ENCODE results near the gene PAX8. TPM values are rescaled to one million over a fixed set of nuclear protein-coding genes. Genes with fewer than 3 reads are reported as not detected.

Gene PAX8
- total and polyA plus RNA-seq, 5 donors from 2014 or later = 0.24 to 1.8 (median 0.48) TPM; not detected in 1

GRCh38 chr2:113227290-113227689, 51.4 kb downstream of the PAX8 start:
- H3K4me1 ChIP-seq (ENCODE audit: control insufficient read depth, insufficient read depth, low read length, poor library complexity, severe bottlenecking) = no peaks in the 10 kb centered on the region
- no peaks in the 10 kb centered on the region for H3K27me3 ChIP-seq (ENCODE audit: control insufficient read depth, insufficient read depth, low read length)
- Mint-ChIP-seq H3K4me1 (peaks cover 0 to 8% (median 5%) of the 10 kb centered on the region in 4 donors), H3K4me3 (no peak overlapping the region), H3K27ac (no peak overlapping the region), H3K27me3 (peaks cover 5% of the 10 kb centered on the region), H3K36me3 (no peaks in the 10 kb centered on the region), H3K9me3 (no peaks in the 10 kb centered on the region)
- H3K4me3 ChIP-seq (ENCODE audit: low read depth, low read length) = no peak overlapping the region
- H3K36me3 ChIP-seq (ENCODE audit: control insufficient read depth, insufficient read depth, low read length) = no peaks in the 10 kb centered on the region
- no peaks in the 10 kb centered on the region for H3K9me3 ChIP-seq (ENCODE audit: control insufficient read depth in 2 of 2, low read length in 2 of 2)
- no peak for DNase-seq
- ATAC-seq (ENCODE audit: low read depth in 2 of 2) = no peak
- no peak overlapping the region for H3K27ac ChIP-seq (ENCODE audit: insufficient read depth, low read length, poor library complexity, severe bottlenecking)

- ATAC-seq (ENCODE audit: low read depth in 2 of 2) (no peak), DNase-seq (no peak)
- no peak overlapping the region for H3K27ac ChIP-seq (ENCODE audit: insufficient read depth, low read length, poor library complexity, severe bottlenecking)
- no peaks in the 10 kb centered on the region for H3K9me3 ChIP-seq (ENCODE audit: control insufficient read depth in 2 of 2, low read length in 2 of 2)
- H3K27ac Mint-ChIP-seq = no peak overlapping the region
- peaks cover 0 to 8% (median 5%) of the 10 kb centered on the region in 4 donors for H3K4me1 Mint-ChIP-seq
- no peaks in the 10 kb centered on the region for H3K4me1 ChIP-seq (ENCODE audit: control insufficient read depth, insufficient read depth, low read length, poor library complexity, severe bottlenecking)
- H3K4me3 ChIP-seq (ENCODE audit: low read depth, low read length) = no peak overlapping the region
- no peaks in the 10 kb centered on the region for H3K36me3 Mint-ChIP-seq
- no peak overlapping the region for H3K4me3 Mint-ChIP-seq
- H3K9me3 Mint-ChIP-seq = no peaks in the 10 kb centered on the region
- H3K27me3 ChIP-seq (ENCODE audit: control insufficient read depth, insufficient read depth, low read length) = no peaks in the 10 kb centered on the region
- H3K27me3 Mint-ChIP-seq = peaks cover 5% of the 10 kb centered on the region
- no peaks in the 10 kb centered on the region for H3K36me3 ChIP-seq (ENCODE audit: control insufficient read depth, insufficient read depth, low read length)
Observed at GRCh38 chr2:113226462-113226861, 52.3 kb downstream of the PAX8 start.

- DNase-seq = no peak
- Mint-ChIP-seq H3K27ac (peak overlapping the region in 1 of 3 donors; percentile 38), H3K9me3 (no peaks in the 10 kb centered on the region), H3K27me3 (peaks cover 5% of the 10 kb centered on the region), H3K36me3 (no peaks in the 10 kb centered on the region), H3K4me1 (peaks cover 0 to 6% (median 1%) of the 10 kb centered on the region in 4 donors), H3K4me3 (no peak overlapping the region)
- Histone ChIP-seq H3K27me3 (ENCODE audit: control insufficient read depth, insufficient read depth, low read length) (no peaks in the 10 kb centered on the region), H3K4me1 (ENCODE audit: control insufficient read depth, insufficient read depth, low read length, poor library complexity, severe bottlenecking) (no peaks in the 10 kb centered on the region), H3K9me3 (ENCODE audit: control insufficient read depth in 2 of 2, low read length in 2 of 2) (no peaks in the 10 kb centered on the region), H3K27ac (ENCODE audit: insufficient read depth, low read length, poor library complexity, severe bottlenecking) (no peak overlapping the region), H3K36me3 (ENCODE audit: control insufficient read depth, insufficient read depth, low read length) (no peaks in the 10 kb centered on the region), H3K4me3 (ENCODE audit: low read depth, low read length) (no peak overlapping the region)
- no peak for ATAC-seq (ENCODE audit: low read depth in 2 of 2)
Observed at GRCh38 chr2:113225263-113226259, 53.2 kb downstream of the PAX8 start.

GRCh38 chr2:113224647-113225236, 54.0 kb downstream of the PAX8 start:
- no peaks in the 10 kb centered on the region for H3K9me3 Mint-ChIP-seq
- H3K9me3 ChIP-seq (ENCODE audit: control insufficient read depth in 2 of 2, low read length in 2 of 2) = no peaks in the 10 kb centered on the region
- H3K36me3 ChIP-seq (ENCODE audit: control insufficient read depth, insufficient read depth, low read length) = no peaks in the 10 kb centered on the region
- DNase-seq (no peak), ATAC-seq (ENCODE audit: low read depth in 2 of 2) (no peak)
- H3K4me3 Mint-ChIP-seq = no peak overlapping the region
- peaks cover 0 to 2% (median 0%) of the 10 kb centered on the region in 4 donors for H3K4me1 Mint-ChIP-seq
- H3K36me3 Mint-ChIP-seq = no peaks in the 10 kb centered on the region
- no peaks in the 10 kb centered on the region for H3K4me1 ChIP-seq (ENCODE audit: control insufficient read depth, insufficient read depth, low read length, poor library complexity, severe bottlenecking)
- H3K27ac ChIP-seq (ENCODE audit: insufficient read depth, low read length, poor library complexity, severe bottlenecking) = no peak overlapping the region
- H3K27me3 ChIP-seq (ENCODE audit: control insufficient read depth, insufficient read depth, low read length) = no peaks in the 10 kb centered on the region
- H3K4me3 ChIP-seq (ENCODE audit: low read depth, low read length) = no peak overlapping the region
- peaks cover 5% of the 10 kb centered on the region for H3K27me3 Mint-ChIP-seq
- H3K27ac Mint-ChIP-seq = peak overlapping the region in 1 of 3 donors; percentile 38

GRCh38 chr2:113223813-113224212, 54.9 kb downstream of the PAX8 start:
- no peaks in the 10 kb centered on the region for H3K27me3 ChIP-seq (ENCODE audit: control insufficient read depth, insufficient read depth, low read length)
- Mint-ChIP-seq H3K36me3 (no peaks in the 10 kb centered on the region), H3K27ac (no peak overlapping the region), H3K4me1 (peaks cover 0 to 2% (median 0%) of the 10 kb centered on the region in 4 donors), H3K4me3 (no peak overlapping the region), H3K27me3 (no peaks in the 10 kb centered on the region), H3K9me3 (no peaks in the 10 kb centered on the region)
- H3K9me3 ChIP-seq (ENCODE audit: control insufficient read depth in 2 of 2, low read length in 2 of 2) = no peaks in the 10 kb centered on the region
- no peak for ATAC-seq (ENCODE audit: low read depth in 2 of 2)
- H3K4me3 ChIP-seq (ENCODE audit: low read depth, low read length) = no peak overlapping the region
- H3K36me3 ChIP-seq (ENCODE audit: control insufficient read depth, insufficient read depth, low read length) = no peaks in the 10 kb centered on the region
- no peak overlapping the region for H3K27ac ChIP-seq (ENCODE audit: insufficient read depth, low read length, poor library complexity, severe bottlenecking)
- no peaks in the 10 kb centered on the region for H3K4me1 ChIP-seq (ENCODE audit: control insufficient read depth, insufficient read depth, low read length, poor library complexity, severe bottlenecking)
- no peak for DNase-seq

GRCh38 chr2:113221846-113222245, 56.9 kb downstream of the PAX8 start:
- no peaks in the 10 kb centered on the region for H3K9me3 ChIP-seq (ENCODE audit: control insufficient read depth in 2 of 2, low read length in 2 of 2)
- Mint-ChIP-seq H3K27ac (no peak overlapping the region), H3K9me3 (peaks cover 0 to 1% (median 0%) of the 10 kb centered on the region in 7 donors), H3K4me1 (peaks cover 0 to 8% (median 0%) of the 10 kb centered on the region in 4 donors), H3K4me3 (no peak overlapping the region), H3K27me3 (no peaks in the 10 kb centered on the region), H3K36me3 (no peaks in the 10 kb centered on the region)
- H3K4me1 ChIP-seq (ENCODE audit: control insufficient read depth, insufficient read depth, low read length, poor library complexity, severe bottlenecking) = no peaks in the 10 kb centered on the region
- no peak overlapping the region for H3K27ac ChIP-seq (ENCODE audit: insufficient read depth, low read length, poor library complexity, severe bottlenecking)
- no peak for DNase-seq
- H3K4me3 ChIP-seq (ENCODE audit: low read depth, low read length) = no peak overlapping the region
- no peaks in the 10 kb centered on the region for H3K36me3 ChIP-seq (ENCODE audit: control insufficient read depth, insufficient read depth, low read length)
- H3K27me3 ChIP-seq (ENCODE audit: control insufficient read depth, insufficient read depth, low read length) = no peaks in the 10 kb centered on the region
- no peak for ATAC-seq (ENCODE audit: low read depth in 2 of 2)

- Mint-ChIP-seq H3K27me3 (no peaks in the 10 kb centered on the region), H3K36me3 (no peaks in the 10 kb centered on the region), H3K9me3 (peaks cover 0 to 1% (median 0%) of the 10 kb centered on the region in 7 donors), H3K4me1 (peaks cover 0 to 8% (median 0%) of the 10 kb centered on the region in 4 donors), H3K4me3 (no peak overlapping the region), H3K27ac (no peak overlapping the region)
- DNase-seq (no peak), ATAC-seq (ENCODE audit: low read depth in 2 of 2) (no peak)
- H3K9me3 ChIP-seq (ENCODE audit: control insufficient read depth in 2 of 2, low read length in 2 of 2) = no peaks in the 10 kb centered on the region
- H3K4me3 ChIP-seq (ENCODE audit: low read depth, low read length) = no peak overlapping the region
- no peaks in the 10 kb centered on the region for H3K4me1 ChIP-seq (ENCODE audit: control insufficient read depth, insufficient read depth, low read length, poor library complexity, severe bottlenecking)
- no peaks in the 10 kb centered on the region for H3K36me3 ChIP-seq (ENCODE audit: control insufficient read depth, insufficient read depth, low read length)
- no peaks in the 10 kb centered on the region for H3K27me3 ChIP-seq (ENCODE audit: control insufficient read depth, insufficient read depth, low read length)
- no peak overlapping the region for H3K27ac ChIP-seq (ENCODE audit: insufficient read depth, low read length, poor library complexity, severe bottlenecking)
Observed at GRCh38 chr2:113220970-113221708, 57.6 kb downstream of the PAX8 start.
